Ovary (tissue), 9 donors: Measurements from ENCODE around the gene MEN1. TPM values are rescaled to one million over a fixed set of nuclear protein-coding genes. Genes with fewer than 3 reads are reported as not detected.
A peak's percentile ranks its signal among the peaks of the same experiment; 100 is the strongest.

Source experiments
- DNase-seq, 5 donors: peaks; one replicate each; pipeline ENCODE4 v3.0.0-alpha.2; 2019 to 2020
- H3K27ac ChIP-seq, 2 donors: fragments of 200-600 bp; one replicate each; pipeline versions ENCODE4 v1.5.1 to v1.8.0; 2019 to 2022
- H3K27me3 ChIP-seq: fragments of 200-600 bp; one replicate; pipeline ENCODE4 v1.8.0; 2022
- H3K36me3 ChIP-seq: fragments of 200-600 bp; sonication (generic); one replicate; pipeline ENCODE4 v1.5.1; 2019
- H3K4me1 ChIP-seq: one replicate; pipeline ENCODE4 v1.8.1; 2013; ENCODE audit warnings: mild to moderate bottlenecking, moderate library complexity; ENCODE audit not compliant: insufficient read depth
- H3K4me3 ChIP-seq: fragments of 200-600 bp; sonication (generic); one replicate; pipeline ENCODE4 v1.5.1; 2017
- H3K9me3 ChIP-seq, 2 donors: fragments of 200-600 bp in 1 of 2; sonication (generic) in 1 of 2; one replicate each; pipeline versions ENCODE4 v1.5.1 to v1.8.1; 2013 to 2019; ENCODE audit warnings: mild to moderate bottlenecking in 1 of 2, moderate library complexity in 1 of 2
- EP300 ChIP-seq: sonication (generic); formaldehyde crosslinking; IDR thresholded peaks from one replicate; pipeline ENCODE4 v1.6.1; 2017; ENCODE audit warnings: antibody characterized with exemption
- POLR2A ChIP-seq: fragments of 450-650 bp; IDR thresholded peaks from one replicate; pipeline ENCODE4 v1.6.1; 2017; ENCODE audit warnings: antibody characterized with exemption, mild to moderate bottlenecking, moderate library complexity
- WGBS, 3 donors: extraction: QIAGEN DNeasy Blood & Tissue Kit in 1 of 3; methylation state at CpG; one replicate each; pipeline versions ENCODE4 v1.1.5 to v1.1.7; 2013 to 2017; 5-methylcytosine and 5-hydroxymethylcytosine counted together
- intact Hi-C, 4 donors: fragments of 100-400 bp; cut with DNase I; formaldehyde crosslinking; loops; one replicate each; pipeline versions ENCODE4 v1.11.0 to v1.15.1; 2022 to 2023
- polyA plus RNA-seq, 2 donors: library from polyadenylated mRNA; stranded (reverse); fragments of 200-250 nt in 1 of 2; fragments of 350-450 nt in 1 of 2; fragmentation: Illumina TruSeq in 1 of 2; extraction: RNeasy Lipid Tissue Mini Kit (QIAGEN cat#74804) in 1 of 2; gene quantifications; one replicate each; pipeline ENCODE4 v1.2.3, GENCODE V29; 2013 to 2014
- total RNA-seq, 7 donors: library from RNA; depleted of rRNA in 2 of 7; stranded (reverse); fragments of >200 nt in 2 of 7; fragmentation: NEBNext Ultra II Directional in 3 of 7; extraction: Animal tissue kit (Norgen Biotek cat#: 25700) in 3 of 7; gene quantifications; one replicate each; pipeline versions ENCODE4 v1.1.0 to v1.2.4, GENCODE V29; 2016 to 2023
- TF ChIP-seq, protein P1 (sequence below), 3 donors: fragments of 450-650 bp in 2 of 3; fragments of 200-600 bp in 1 of 3; IDR thresholded peaks; one replicate each; pipeline versions ENCODE4 v1.5.1 to v1.8.0; 2016 to 2022; ENCODE audit warnings: antibody characterized with exemption in 3 of 3, mild to moderate bottlenecking in 1 of 3
- donor health status: DM: no; HTN: no; CAD: no; lungs with moderate emphysema.
- donor health status: DM: no; HTN: no; CAD: no.
- donor health status: Bipolar disorder and iron deficiency.
- donor health status: DM: yes; HTN: yes; CAD: no.
- donor health status: DM: no; HTN: no; CAD: no.
- donor health status: DM: yes; HTN: yes; CAD: no.

MEN1 gene
- total and polyA plus RNA-seq, 9 donors: 14.4 to 28.6 (median 21.2) TPM

DNA sequence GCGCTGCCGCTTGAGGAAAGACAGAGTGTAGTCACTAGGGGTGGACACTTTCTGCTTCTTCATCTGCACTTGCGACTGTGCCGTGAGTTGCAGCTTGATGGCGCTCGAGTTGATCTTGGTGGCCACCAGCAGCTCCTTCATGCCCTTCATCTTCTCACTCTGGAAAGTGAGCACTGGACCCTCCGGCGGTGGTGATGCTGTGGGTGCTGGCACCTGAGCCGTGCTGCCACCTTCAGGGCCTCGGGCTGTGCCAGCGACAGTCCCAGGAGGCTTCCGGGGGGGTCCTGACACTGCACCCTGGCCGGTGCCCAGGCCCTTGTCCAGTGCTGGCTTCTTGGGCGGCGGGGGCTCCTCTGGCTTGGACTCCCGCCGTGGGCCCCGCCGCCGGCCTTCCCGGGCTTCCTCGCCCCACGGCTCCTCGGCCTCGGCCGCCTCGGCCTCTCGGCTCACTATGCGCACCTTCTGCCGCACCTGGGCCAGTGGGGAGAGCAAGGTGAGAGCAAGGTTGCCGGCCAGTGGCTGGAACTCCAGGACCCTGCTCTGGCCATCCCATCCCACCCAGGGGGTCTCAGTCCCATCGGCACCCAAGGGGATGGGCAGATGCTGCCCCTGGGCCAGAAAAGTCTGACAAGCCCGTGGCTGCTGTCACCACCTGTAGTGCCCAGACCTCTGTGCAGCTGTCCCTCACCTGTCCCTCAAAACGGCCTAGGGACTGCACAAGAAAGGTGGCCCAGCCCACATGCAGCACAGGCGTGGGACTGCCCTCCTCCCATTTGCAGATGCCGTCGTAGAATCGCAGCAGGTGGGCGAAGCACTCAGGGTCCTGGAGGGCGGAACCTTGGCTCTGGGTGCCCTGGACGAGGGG lies 5.8 kb downstream of the MEN1 start:
- Histone ChIP-seq H3K27ac (no peak overlapping the region), H3K4me3 (no peak overlapping the region), H3K9me3 (no peaks in the 10 kb centered on the region), H3K4me1 (peaks cover 5% of the 10 kb centered on the region), H3K27me3 (no peaks in the 10 kb centered on the region), H3K36me3 (no peaks in the 10 kb centered on the region)
- no peak for TF ChIP-seq POLR2A
- TF ChIP-seq, protein P1, sequence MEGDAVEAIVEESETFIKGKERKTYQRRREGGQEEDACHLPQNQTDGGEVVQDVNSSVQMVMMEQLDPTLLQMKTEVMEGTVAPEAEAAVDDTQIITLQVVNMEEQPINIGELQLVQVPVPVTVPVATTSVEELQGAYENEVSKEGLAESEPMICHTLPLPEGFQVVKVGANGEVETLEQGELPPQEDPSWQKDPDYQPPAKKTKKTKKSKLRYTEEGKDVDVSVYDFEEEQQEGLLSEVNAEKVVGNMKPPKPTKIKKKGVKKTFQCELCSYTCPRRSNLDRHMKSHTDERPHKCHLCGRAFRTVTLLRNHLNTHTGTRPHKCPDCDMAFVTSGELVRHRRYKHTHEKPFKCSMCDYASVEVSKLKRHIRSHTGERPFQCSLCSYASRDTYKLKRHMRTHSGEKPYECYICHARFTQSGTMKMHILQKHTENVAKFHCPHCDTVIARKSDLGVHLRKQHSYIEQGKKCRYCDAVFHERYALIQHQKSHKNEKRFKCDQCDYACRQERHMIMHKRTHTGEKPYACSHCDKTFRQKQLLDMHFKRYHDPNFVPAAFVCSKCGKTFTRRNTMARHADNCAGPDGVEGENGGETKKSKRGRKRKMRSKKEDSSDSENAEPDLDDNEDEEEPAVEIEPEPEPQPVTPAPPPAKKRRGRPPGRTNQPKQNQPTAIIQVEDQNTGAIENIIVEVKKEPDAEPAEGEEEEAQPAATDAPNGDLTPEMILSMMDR (IDR thresholded peaks at IDR 0.05): no peak
- DNase-seq: peak in 3 of 5 donors; percentile 35 to 59 (median 53)
- WGBS, 3 donors: 85 to 91% (median 87%) methylated on average over 41 of the region's 41 CpGs
- intact Hi-C loops: no loop called here

DNA sequence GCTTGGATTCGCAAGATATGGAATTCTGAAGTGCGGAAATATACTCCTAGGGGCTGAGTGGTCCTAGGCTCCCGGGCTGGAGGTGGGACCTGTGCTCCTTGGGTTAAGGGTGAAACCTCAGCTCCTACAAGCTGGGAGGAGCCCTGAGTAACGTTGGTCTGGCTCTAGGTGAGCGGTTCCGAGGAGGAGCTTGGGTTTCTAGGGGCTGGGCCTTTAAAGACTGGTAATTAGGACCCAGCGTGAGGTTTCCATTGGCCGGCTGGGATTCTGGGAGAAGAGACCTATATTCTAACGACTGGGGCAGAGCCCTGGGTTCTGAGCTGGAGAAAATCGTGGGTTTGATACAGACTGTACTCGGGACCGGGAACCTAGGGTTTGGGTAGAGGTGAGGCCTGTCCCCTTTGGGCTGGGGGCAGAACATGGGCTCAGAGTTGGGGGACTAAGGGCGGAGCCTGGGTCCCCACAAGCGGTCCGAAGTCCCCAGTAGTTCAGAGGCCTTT lies 6.5 kb downstream of the MEN1 start:
- no peaks in the 10 kb centered on the region for H3K27me3 ChIP-seq
- H3K36me3 ChIP-seq: no peaks in the 10 kb centered on the region
- peak in 2 of 5 donors; percentile 37 to 46 for DNase-seq
- intact Hi-C loops: no loop called here
- peak overlapping the region; percentile 67 to 93 for H3K27ac ChIP-seq
- H3K4me3 ChIP-seq: peak overlapping the region; percentile 60
- TF ChIP-seq, protein P1 (IDR thresholded peaks at IDR 0.05): no peak
- TF ChIP-seq EP300: no peak
- TF ChIP-seq POLR2A: no peak
- 34 to 35% (median 34%) methylated on average over 15 of the region's 15 CpGs for WGBS, 3 donors
- no peaks in the 10 kb centered on the region for H3K9me3 ChIP-seq
- H3K4me1 ChIP-seq: peaks cover 2% of the 10 kb centered on the region

DNA sequence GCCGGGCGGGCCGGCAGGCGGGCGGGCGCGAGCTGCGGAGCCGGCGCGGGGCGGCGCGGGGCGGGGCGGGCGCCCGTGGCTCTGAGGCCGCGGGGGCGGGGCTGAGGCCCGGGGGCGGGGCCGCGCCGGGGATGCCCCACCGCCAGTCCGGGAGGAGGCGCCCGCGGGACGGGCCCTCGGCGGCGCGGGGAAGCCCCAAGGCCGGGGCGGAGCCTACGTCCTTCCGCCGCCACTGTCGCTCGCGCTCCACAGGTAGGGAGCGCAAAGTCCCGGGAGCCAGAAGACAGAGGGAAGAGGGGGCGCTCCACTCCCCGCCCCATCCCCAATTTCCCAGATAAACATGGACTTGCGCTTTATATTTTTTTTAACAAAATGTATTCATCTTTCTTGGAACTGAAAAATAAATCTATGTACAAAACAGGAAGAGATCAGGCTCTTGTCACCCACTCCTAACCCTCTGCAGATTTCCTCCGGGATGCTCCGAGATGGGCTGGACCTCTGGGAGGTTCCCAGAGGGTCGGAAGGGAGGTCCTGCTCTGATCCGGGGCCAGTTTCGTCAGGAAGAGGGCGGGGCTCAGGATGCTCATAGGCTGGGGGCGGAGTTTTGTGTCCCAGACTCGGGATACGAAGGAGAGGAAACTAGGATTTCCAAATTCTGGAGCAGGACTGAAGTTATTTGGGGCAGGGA lies 7.0 kb downstream of the MEN1 start, which contains the start of gene MAP4K2:
Gene MAP4K2, minus strand, starts transcription at position 57 of the 688 bp plus-strand sequence. CDS start 65 bp downstream, outside the sequence.
- Histone ChIP-seq H3K9me3 (no peaks in the 10 kb centered on the region), H3K27ac (peak within 1 kb of the TSS; percentile 67 to 93), H3K4me3 (peak within 1 kb of the TSS; percentile 60), H3K27me3 (no peaks in the 10 kb centered on the region), H3K36me3 (no peaks in the 10 kb centered on the region), H3K4me1 (peaks cover 2% of the 10 kb centered on the region)
- peak; percentile 89 to 95 (median 90) for DNase-seq
- TF ChIP-seq POLR2A (peak; percentile 29), EP300 (no peak)
- TF ChIP-seq, protein P1 (IDR thresholded peaks at IDR 0.05): peak in 2 of 3 donors; percentile 35 to 41
- WGBS, 3 donors: 0 to 1% (median 0%) methylated on average over 30 to 58 of the region's 58 CpGs
- intact Hi-C loops: no loop called here

DNA sequence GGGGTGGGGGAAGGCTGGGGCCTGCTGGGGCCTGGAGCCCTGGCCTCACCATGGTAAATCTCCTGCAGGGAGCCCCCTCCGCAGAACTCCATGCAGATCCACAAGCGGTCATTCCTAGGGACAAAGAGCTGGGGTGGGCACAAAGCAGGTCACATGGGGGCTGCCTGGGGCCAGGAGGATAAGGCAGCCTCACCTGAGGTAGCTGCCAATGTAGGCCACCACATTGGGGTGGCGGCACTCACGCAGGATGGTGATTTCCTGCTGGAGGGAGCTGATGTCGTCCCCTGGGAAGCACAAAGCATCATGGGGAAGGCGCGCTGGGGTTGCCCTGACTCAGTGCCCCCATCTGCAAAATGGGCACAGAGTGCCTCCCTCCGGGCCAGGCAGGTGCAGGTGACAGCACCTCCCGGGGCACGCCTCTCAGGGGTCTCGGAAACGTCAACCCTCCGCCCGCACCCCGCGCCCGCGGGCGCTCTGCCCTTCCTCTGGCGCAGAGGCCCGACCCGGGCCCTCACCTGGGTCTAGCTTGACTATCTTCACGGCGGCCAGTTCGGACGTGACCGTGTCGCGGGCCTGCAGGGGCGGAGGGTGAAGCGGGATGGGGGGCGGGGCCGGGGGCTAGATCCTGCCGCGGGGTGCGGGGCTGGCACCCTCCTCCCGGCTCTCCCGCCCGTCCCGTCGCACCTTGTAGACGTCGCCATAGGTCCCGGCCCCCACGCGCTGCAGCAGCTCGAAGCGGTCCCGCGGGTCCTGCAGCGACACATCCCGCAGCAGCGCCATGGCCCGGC lies 7.8 kb downstream of the MEN1 start:
- TF ChIP-seq POLR2A: no peak
- no peak for TF ChIP-seq EP300
- TF ChIP-seq, protein P1 (IDR thresholded peaks at IDR 0.05): no peak
- Histone ChIP-seq H3K4me1 (peaks cover 2% of the 10 kb centered on the region), H3K4me3 (peak overlapping the region; percentile 52), H3K27me3 (no peaks in the 10 kb centered on the region), H3K27ac (peak overlapping the region; percentile 43 to 93), H3K9me3 (no peaks in the 10 kb centered on the region), H3K36me3 (no peaks in the 10 kb centered on the region)
- intact Hi-C loops: no loop called here
- 12 to 82% (median 21%) methylated on average over 3 to 54 of the region's 54 CpGs for WGBS, 3 donors
- DNase-seq: no peak
